Limb (tissue), 2 donors: ENCODE results near the gene IKZF1.
A peak's percentile ranks its signal among the peaks of the same experiment; 100 is the strongest.

Experiments
- DNase-seq, 2 donors: peaks; one replicate each; pipeline ENCODE4 v3.0.0-alpha.2; 2016; ENCODE audit errors: extremely low spot score in 2 of 2

The IKZF1 gene

DNA sequence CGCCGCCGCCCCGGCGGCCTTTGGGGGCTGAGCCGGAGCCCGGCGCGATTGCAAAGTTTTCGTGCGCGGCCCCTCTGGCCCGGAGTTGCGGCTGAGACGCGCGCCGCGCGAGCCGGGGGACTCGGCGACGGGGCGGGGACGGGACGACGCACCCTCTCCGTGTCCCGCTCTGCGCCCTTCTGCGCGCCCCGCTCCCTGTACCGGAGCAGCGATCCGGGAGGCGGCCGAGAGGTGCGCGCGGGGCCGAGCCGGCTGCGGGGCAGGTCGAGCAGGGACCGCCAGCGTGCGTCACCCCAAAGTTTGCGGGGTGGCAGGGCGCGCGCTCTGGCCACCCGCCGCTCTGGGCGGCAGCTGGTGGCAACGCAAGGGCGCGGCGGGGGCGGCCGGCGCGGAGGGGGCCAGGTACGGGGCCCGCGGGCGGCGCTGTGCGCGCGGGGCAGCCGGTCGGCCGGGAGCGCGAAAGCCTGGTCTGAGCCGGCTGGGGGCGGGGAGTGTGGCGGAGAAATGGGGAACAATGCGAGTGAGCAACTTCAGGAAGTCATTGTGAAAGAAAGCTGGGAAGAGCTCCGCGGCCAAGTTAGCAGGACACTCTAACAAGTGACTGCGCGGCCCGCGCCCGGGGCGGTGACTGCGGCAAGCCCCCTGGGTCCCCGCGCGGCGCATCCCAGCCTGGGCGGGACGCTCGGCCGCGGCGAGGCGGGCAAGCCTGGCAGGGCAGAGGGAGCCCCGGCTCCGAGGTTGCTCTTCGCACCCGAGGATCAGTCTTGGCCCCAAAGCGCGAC is at the start of gene IKZF1:
IKZF1 (plus strand) TSS at position 588 of the 782 bp plus-strand sequence. CDS start 14,346 bp downstream, outside the sequence.
- DNase-seq = peak in 1 of 2 donors; percentile 58

DNA sequence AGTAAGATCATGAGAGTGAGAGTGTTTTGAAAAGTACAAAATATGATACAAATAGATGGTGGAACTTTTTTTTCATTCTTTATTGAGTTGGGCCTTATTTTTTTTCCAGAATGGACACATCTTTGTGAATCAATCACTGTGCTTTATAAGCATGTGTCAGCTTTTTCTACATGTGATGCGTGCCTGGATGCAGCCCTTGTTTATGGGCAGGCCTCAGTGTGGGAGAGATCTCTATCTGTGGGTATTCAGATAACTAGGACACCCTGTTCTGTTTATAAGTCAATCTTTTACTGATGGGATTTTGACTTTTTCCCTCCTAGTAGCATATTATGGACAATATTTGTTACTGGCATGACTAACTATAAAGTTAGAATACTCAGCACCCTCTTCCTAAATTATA is 42.9 kb upstream of the IKZF1 start:
- no peak for DNase-seq

GRCh38 chr7:50262446-50262845 is 42.1 kb upstream of the IKZF1 start:
- no peak for DNase-seq

DNA sequence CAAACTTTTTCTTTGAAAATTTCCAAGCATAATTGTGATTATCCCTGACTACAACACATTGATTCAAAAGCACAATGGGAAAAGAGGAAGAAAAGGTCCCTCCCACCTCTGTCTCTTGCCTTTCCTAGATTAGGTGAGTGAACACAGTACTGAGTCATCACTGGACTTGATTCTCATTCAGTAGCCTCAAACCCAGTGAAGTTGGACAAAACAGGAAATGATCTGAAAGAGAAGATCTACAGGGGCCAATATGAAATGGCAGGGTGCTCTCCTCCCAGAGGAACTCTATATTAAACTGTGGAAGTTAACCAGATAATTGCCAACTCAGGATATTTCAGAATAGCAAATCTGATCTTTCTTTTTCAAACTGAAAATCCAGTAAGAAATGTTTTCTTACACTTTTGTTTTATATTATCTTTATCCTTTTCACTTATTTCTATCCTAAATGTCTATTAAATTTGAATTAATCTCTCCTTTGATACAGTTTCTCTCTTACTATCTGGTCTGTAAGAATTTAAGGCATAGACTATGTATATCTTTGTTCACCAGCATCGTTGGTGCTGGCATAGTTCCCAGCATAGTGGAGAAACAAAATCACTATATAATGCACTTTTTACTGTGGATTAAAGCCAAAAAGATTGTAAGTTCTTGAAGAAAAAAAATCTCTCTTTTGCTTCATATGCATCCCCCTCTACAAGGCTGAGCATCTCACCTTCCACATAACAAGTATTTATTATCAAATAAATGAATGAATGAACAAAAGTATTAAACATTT is 41.4 kb upstream of the IKZF1 start:
- DNase-seq = no peak

GRCh38 chr7:50264908-50265307 is 39.6 kb upstream of the IKZF1 start:
- DNase-seq = no peak

GRCh38 chr7:50265968-50266634 is 38.4 kb upstream of the IKZF1 start:
- no peak for DNase-seq

DNA sequence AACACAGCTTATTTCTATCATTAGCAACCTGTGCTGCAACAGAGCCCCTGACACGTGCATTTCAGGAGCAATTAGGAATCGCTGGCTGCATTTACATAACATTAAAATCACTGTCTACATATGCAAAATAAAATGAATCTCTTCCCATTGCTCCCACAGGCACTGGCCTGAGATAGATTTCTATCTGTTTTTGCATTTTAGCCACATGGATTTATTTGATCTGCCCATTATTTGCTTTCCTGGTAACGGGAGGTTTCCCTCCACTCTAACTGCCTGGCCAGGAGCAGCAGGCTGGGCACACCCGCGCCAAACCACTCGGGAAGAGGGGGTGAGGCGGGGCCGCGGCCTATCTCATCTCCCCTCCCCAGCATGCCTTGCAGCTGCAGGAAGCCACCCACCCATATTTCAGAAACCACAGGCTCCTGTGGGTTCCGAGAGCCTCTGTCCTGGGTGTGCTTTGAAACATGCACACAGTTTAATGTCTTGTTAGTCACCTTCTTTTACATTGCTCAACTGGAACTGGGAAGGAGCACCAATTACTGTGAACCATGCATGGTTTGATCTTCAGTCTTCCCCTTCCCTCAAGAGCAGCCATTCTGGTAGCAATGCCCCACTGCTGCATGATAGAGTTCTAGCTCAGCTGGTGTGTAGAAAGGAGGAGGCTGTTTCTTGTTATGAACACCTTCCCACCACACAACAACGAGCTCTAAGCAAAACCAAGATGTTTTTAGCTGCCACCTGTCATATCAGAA is 37.7 kb upstream of the IKZF1 start:
- DNase-seq = no peak

- no peak for DNase-seq
Observed at GRCh38 chr7:50267525-50268041, 36.9 kb upstream of the IKZF1 start.

- DNase-seq = no peak
Observed at GRCh38 chr7:50268223-50268622, 36.3 kb upstream of the IKZF1 start.

GRCh38 chr7:50268990-50269389 is 35.5 kb upstream of the IKZF1 start:
- no peak for DNase-seq

GRCh38 chr7:50270531-50271018 is 33.9 kb upstream of the IKZF1 start:
- DNase-seq = no peak

DNA sequence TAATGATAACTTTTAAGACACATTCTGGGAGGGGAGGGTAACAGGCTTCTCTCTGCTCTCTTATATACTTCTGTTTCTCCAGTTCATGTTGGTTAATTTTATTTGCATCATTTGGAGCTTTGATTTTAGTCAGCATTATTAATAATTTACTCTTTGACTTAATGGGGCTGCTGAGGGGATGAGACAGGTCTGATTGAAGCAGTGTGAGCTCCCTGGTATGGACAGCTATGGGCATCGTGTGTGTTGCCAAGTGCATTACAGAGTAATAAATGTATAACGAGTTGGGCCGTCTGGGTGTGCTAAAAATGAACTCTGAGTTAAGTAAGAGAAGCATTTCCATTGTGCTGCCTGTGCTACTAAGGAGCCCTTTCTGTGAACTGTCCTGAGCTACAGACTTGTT is 31.7 kb upstream of the IKZF1 start:
- DNase-seq = no peak

- no peak for DNase-seq
Observed at GRCh38 chr7:50273301-50273700, 31.2 kb upstream of the IKZF1 start.

GRCh38 chr7:50273870-50274269 is 30.6 kb upstream of the IKZF1 start:
- no peak for DNase-seq

DNA sequence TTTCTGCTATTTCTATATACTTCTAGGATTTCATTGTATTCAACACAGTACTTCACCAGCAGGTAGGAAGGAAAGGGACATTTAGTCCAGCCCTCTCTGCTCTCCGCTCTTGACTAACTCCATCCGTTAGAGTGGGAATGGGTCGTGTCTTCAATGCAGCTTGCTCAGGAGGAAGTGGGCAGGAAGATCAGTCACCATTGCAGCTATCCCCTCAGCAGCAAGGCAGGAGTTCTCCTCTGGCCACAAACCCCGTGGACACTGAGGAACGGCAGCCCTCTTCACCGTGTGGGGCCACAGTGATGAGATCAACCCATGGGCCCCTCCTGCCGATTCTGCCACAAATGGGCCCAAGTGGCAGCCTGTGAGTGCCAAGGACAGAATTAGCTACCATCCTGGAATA is 30.2 kb upstream of the IKZF1 start:
- no peak for DNase-seq

- DNase-seq = no peak
Observed at GRCh38 chr7:50275430-50275829, 29.1 kb upstream of the IKZF1 start.

- no peak for DNase-seq
Observed at GRCh38 chr7:50276483-50276882, 28.0 kb upstream of the IKZF1 start.

GRCh38 chr7:50278120-50278519 is 26.4 kb upstream of the IKZF1 start:
- DNase-seq = no peak

DNA sequence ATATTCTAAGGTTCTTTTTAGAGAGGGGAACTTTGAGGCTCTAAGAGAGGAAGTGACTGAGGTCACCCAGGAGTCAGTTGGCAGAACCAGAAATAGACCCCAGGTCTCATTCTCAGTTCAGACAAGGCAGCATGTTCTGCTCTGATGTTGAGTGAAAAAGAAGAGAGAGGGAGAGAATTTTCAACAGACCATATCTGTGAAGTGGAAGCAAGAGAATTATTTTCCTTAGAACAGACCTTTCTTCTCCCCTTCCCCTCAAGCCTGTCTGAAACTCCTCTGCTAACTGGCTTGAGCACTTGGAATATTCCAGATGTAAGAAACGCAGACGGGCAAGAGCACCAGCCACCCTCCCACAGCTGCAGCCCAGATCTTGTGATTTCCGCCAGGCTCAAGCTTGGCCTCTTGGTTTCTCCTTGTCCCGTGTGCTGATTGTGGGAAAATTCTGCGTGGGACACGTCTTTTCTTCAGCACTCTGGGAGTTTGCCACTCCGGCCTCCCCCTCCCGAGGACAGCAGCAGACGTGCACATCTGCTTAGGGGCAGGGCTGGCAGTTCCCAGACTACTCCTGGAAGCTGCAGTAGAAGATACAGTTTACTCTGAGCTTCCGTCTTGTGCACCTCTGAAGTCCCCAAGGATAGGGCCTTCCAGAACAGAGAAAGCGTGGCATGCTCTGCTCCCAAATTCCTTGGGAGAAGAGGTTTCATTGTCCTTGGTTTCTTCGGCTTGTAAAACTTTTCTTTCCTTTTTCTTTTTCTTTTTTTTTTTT is 22.7 kb upstream of the IKZF1 start:
- DNase-seq = no peak

GRCh38 chr7:50282813-50283605 is 21.5 kb upstream of the IKZF1 start:
- DNase-seq = no peak
